ENCODE measurements around the gene CTPS1. TPM values are rescaled to one million over a fixed set of nuclear protein-coding genes. Genes with fewer than 3 reads are reported as not detected.

Gene CTPS1
- total RNA-seq, 2 donors from 2014 or later = 14.1 to 25.5 TPM

DNA sequence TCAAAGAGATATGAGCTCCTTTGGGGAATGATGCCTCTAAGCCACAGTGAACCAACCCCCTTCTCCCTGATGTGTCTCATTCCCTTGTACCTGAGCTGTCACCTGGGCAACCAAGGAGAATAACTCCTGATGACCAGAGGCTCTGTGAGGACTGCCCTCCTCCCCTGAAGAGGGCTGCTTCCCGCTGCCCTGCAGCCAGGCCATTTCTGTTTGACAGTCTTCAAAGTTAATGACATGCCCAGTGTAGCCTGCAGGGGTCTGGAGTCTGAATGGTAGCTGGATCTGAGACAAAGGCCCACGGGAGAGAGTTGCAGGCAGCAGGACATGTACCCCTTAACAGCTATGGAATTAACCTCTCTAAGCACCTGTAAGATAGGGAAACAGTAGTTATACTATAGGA lies 45.5 kb downstream of the CTPS1 start:
- no peak overlapping the region for H3K27ac ChIP-seq
- no peaks in the 10 kb centered on the region for H3K4me1 ChIP-seq
- no peaks in the 10 kb centered on the region for H3K9me3 ChIP-seq
- TF ChIP-seq, protein P1, sequence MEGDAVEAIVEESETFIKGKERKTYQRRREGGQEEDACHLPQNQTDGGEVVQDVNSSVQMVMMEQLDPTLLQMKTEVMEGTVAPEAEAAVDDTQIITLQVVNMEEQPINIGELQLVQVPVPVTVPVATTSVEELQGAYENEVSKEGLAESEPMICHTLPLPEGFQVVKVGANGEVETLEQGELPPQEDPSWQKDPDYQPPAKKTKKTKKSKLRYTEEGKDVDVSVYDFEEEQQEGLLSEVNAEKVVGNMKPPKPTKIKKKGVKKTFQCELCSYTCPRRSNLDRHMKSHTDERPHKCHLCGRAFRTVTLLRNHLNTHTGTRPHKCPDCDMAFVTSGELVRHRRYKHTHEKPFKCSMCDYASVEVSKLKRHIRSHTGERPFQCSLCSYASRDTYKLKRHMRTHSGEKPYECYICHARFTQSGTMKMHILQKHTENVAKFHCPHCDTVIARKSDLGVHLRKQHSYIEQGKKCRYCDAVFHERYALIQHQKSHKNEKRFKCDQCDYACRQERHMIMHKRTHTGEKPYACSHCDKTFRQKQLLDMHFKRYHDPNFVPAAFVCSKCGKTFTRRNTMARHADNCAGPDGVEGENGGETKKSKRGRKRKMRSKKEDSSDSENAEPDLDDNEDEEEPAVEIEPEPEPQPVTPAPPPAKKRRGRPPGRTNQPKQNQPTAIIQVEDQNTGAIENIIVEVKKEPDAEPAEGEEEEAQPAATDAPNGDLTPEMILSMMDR (IDR thresholded peaks at IDR 0.05) = no peak
- no peak overlapping the region for H3K4me3 ChIP-seq
- intact Hi-C loops (cut with DNase I) = no loop called here
- DNase-seq = no peak
- no peaks in the 10 kb centered on the region for H3K27me3 ChIP-seq
- H3K36me3 ChIP-seq = no peaks in the 10 kb centered on the region
- no peak overlapping the region for H3K9ac ChIP-seq (ENCODE audit: low read depth in 2 of 2, low read length in 2 of 2)

DNA sequence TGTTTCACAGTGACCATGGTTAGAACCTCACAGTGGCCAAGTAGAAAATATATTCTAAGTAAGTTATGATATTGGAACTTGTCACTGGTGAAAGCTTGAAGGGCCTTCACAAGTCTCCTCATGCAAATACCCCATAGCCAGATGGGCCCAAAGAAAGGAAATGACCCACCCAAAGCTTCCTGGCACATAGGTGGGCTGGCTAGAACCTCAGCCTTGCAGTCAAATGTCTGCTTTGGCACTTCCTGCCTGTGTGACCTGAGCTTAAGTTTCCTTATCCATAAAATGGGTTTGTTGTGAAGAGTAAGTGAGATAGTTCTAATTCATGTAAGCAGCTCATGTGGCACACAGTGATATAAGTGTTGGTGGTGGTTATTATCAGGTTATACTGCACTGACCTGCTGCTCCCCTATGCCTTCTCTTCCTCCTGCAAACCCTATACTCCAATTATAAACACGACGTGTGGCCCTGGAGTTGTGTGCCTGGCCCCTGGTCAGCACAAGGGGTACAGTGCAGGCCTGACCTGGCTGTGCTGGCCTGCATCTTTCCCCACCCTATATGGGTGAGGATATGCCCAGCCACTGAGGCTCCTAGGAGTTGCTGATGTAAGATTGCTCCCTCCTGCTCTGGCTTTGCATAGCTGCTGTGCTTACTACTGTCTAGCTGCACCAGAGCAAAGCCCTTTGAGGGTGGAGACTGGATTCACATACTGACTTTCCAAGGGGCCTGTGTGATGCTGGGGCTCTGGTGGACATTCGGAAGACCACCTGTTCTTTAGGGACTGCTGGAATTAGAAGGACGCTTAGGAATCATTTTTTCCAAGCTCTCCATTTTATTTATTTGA lies 46.7 kb downstream of the CTPS1 start:
- Histone ChIP-seq H3K4me3 (no peak overlapping the region), H3K27me3 (no peaks in the 10 kb centered on the region), H3K36me3 (no peaks in the 10 kb centered on the region), H3K9ac (ENCODE audit: low read depth in 2 of 2, low read length in 2 of 2) (no peak overlapping the region), H3K4me1 (no peaks in the 10 kb centered on the region), H3K9me3 (no peaks in the 10 kb centered on the region), H3K27ac (no peak overlapping the region)
- intact Hi-C loops (cut with DNase I) = no loop called here
- no peak for DNase-seq
- TF ChIP-seq, protein P1 (IDR thresholded peaks at IDR 0.05) = no peak

GRCh38 chr1:41028034-41028642 lies 48.6 kb downstream of the CTPS1 start:
- TF ChIP-seq, protein P1 (IDR thresholded peaks at IDR 0.05) = no peak
- no peak overlapping the region for H3K9ac ChIP-seq (ENCODE audit: low read depth in 2 of 2, low read length in 2 of 2)
- no peak overlapping the region for H3K4me3 ChIP-seq
- intact Hi-C loops (cut with DNase I) = no loop called here
- no peak overlapping the region for H3K27ac ChIP-seq
- no peaks in the 10 kb centered on the region for H3K36me3 ChIP-seq
- no peaks in the 10 kb centered on the region for H3K4me1 ChIP-seq
- H3K27me3 ChIP-seq = no peaks in the 10 kb centered on the region
- DNase-seq = no peak
- no peaks in the 10 kb centered on the region for H3K9me3 ChIP-seq

- no peaks in the 10 kb centered on the region for H3K36me3 ChIP-seq
- no peaks in the 10 kb centered on the region for H3K27me3 ChIP-seq
- intact Hi-C loops (cut with DNase I) = loop anchor here (10.0 kb wide), 1 partner anchor 94 kb away; no protein-coding TSS in a partner anchor
- TF ChIP-seq, protein P1 (IDR thresholded peaks at IDR 0.05) = no peak
- H3K9ac ChIP-seq (ENCODE audit: low read depth in 2 of 2, low read length in 2 of 2) = no peak overlapping the region
- H3K4me3 ChIP-seq = no peak overlapping the region
- DNase-seq = no peak
- no peaks in the 10 kb centered on the region for H3K9me3 ChIP-seq
- H3K4me1 ChIP-seq = no peaks in the 10 kb centered on the region
- H3K27ac ChIP-seq = no peak overlapping the region
These were observed 51.5 kb downstream of the CTPS1 start for GRCh38 chr1:41030872-41031616.

DNA sequence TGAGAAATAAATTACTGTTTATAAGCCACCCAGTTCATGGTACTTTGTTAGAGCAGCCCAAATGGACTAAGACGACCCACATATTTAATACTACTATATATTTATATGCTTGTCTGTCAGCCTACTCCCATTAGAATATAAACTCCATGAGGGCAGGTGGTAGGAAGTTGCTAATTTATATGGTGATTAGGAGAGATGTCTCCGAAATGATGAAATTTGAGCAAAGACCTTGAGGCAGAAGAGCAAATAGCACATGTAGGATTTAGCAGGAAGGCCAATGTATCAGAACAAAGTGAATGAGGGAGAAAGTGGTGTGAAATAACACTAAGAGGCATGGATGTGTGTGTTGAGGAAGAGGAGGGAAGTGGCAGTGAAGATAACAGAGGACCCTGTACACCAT lies 52.7 kb downstream of the CTPS1 start:
- Histone ChIP-seq H3K9ac (ENCODE audit: low read depth in 2 of 2, low read length in 2 of 2) (no peak overlapping the region), H3K9me3 (no peaks in the 10 kb centered on the region), H3K4me1 (no peaks in the 10 kb centered on the region), H3K36me3 (no peaks in the 10 kb centered on the region), H3K27ac (no peak overlapping the region), H3K27me3 (no peaks in the 10 kb centered on the region), H3K4me3 (no peak overlapping the region)
- no peak for DNase-seq
- intact Hi-C loops (cut with DNase I) = loop anchor here (10.0 kb wide), 1 partner anchor 93 kb away; no protein-coding TSS in a partner anchor
- TF ChIP-seq, protein P1 (IDR thresholded peaks at IDR 0.05) = no peak

Data from colonic mucosa (tissue), 4 donors.